ENCODE measurements around the gene SUPT7L. TPM values are rescaled to one million over a fixed set of nuclear protein-coding genes. Genes with fewer than 3 reads are reported as not detected.

SUPT7L gene, protein sequence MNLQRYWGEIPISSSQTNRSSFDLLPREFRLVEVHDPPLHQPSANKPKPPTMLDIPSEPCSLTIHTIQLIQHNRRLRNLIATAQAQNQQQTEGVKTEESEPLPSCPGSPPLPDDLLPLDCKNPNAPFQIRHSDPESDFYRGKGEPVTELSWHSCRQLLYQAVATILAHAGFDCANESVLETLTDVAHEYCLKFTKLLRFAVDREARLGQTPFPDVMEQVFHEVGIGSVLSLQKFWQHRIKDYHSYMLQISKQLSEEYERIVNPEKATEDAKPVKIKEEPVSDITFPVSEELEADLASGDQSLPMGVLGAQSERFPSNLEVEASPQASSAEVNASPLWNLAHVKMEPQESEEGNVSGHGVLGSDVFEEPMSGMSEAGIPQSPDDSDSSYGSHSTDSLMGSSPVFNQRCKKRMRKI
- 10 to 100 TPM; 23.6 to 44.1 (median 30.0) TPM for polyA plus RNA-seq (ENCODE audit: insufficient read length in 10 of 10)
- long read RNA-seq, donor 1, full-length matches to known transcripts, result 3 of 9 reads
- long read RNA-seq, donor 1, partial matches to known transcripts, result 6 of 9 reads
- long read RNA-seq, donor 1, other reads (novel, unspliced or antisense), result 0 of 9 reads
- long read RNA-seq, donor 2, full-length matches to known transcripts, result 4 of 18 reads
- long read RNA-seq, donor 2, partial matches to known transcripts, result 14 of 18 reads
- long read RNA-seq, donor 2, other reads (novel, unspliced or antisense), result 0 of 18 reads
- long read RNA-seq, donor 3, result 0 reads
- long read RNA-seq, donor 4, full-length matches to known transcripts, result 1 of 15 reads
- long read RNA-seq, donor 4, partial matches to known transcripts, result 14 of 15 reads
- long read RNA-seq, donor 4, other reads (novel, unspliced or antisense), result 0 of 15 reads
- long read RNA-seq, donor 5, full-length matches to known transcripts, result 4 of 27 reads
- long read RNA-seq, donor 5, partial matches to known transcripts, result 23 of 27 reads
- long read RNA-seq, donor 5, other reads (novel, unspliced or antisense), result 0 of 27 reads
- long read RNA-seq, donor 6, full-length matches to known transcripts, result 3 of 12 reads
- long read RNA-seq, donor 6, partial matches to known transcripts, result 9 of 12 reads
- long read RNA-seq, donor 6, other reads (novel, unspliced or antisense), result 0 of 12 reads
- long read RNA-seq, donor 7, full-length matches to known transcripts, result 1 of 16 reads
- long read RNA-seq, donor 7, partial matches to known transcripts, result 15 of 16 reads
- long read RNA-seq, donor 7, other reads (novel, unspliced or antisense), result 0 of 16 reads
- long read RNA-seq, donor 8, full-length matches to known transcripts, result 3 of 11 reads
- long read RNA-seq, donor 8, partial matches to known transcripts, result 8 of 11 reads
- long read RNA-seq, donor 8, other reads (novel, unspliced or antisense), result 0 of 11 reads
- long read RNA-seq, donor 9, result 0 reads

DNA sequence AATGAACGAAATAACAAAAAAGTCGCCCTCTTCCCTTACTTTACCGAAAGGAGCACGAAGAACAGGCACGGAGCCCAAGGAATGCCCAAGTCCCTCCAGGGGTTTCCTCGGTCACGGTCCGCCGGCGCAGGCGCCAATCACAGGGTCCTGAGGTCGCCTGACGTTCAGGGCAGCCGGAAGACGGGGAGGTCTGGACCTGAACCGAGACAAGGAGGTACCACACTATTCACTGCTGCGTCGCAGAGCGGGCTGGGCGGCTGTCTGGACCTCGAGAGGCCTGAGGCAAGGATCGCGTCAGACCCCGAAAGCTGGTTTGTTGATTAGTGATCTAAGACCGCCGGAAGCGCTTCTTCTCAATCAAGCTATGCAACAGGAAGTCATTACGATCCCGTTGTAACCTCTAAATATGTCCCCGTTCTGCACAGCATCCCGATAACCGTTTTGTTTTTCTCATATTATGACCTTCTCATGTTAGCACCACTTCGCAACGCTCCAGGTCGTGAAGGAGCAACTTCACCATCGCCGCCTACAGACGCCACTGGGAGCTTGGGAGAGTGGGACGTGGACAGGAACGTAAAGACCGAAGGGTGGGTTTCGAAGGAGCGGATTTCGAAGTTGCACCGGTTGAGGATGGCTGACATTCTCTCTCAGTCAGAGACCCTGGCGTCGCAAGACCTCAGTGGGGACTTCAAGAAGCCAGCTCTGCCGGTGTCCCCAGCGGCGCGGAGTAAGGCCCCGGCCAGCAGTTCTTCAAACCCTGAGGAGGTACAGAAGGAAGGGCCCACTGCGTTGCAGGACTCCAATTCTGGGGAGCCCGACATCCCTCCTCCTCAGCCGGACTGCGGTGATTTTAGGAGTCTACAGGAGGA lies at the start of gene SUPT7L, which contains the start of gene SLC4A1AP:
Gene SUPT7L, minus strand, starts transcription at position 330 of the 869 bp plus-strand sequence. CDS start 1,422 bp downstream, outside the sequence.
Gene SLC4A1AP, plus strand, starts transcription at position 605 of the 869 bp plus-strand sequence. Its CDS starts 26 bp downstream, at position 631.
- peak; percentile 87 to 96 (median 88) for DNase-seq

DNA sequence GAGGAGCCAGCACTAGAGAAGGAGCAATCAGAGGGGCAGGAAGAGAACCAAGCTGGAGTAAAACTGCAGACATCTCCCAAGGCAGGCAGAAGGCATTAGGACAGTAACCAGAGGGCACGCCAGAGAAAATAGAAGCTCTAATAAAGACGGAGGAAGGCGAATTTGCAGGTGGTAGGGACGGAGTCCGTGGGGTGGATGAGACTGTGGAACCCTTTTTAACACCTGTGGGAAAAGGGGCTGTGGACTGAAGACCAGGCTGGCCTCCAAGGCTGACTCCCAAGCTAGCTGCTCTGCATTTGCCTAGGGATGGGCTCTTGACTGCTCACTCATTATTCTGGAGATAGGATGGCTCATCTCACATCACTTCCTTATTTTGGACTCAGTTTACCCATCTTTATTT lies 49.8 kb upstream of the SUPT7L start:
- DNase-seq, result no peak

DNA sequence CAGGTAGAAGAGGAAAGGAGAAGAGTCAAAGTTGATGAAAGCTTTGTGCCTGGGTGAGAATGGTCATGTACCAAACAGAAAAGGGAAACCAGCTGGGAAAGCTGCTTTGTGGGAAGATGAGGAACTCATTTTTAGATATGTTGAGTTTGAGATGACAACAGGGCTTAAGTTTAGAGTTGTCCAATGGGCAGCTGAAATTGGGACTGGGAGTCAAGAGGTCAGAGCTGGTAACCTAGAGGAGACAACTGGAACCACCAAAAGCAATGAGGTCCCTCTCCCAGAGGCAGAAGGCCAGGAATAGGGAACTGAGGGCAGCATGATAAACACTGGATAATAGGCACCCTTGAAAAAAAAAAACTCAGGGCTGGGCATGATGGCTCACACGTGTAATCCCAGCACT lies 49.1 kb upstream of the SUPT7L start:
- no peak for DNase-seq

DNA sequence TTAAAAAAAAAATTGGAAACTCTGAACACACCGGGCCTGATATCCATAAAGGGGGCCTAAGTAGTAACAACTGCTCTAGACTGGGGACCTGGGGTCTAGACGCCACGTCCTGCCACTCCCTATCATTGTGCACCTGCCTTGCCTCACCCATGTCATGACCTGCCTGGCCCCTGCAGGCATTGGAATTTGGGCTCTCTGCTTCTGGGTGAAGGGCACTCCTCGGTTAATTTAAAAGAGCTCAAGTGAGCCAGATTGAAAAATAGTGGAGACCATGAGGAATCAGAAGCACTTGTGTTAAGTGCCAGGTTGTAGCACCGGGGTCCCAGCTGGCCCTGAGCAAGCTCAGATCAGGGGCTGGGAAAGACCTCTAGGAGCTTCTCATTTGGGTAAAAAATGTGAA lies 48.4 kb upstream of the SUPT7L start:
- no peak for DNase-seq

DNA sequence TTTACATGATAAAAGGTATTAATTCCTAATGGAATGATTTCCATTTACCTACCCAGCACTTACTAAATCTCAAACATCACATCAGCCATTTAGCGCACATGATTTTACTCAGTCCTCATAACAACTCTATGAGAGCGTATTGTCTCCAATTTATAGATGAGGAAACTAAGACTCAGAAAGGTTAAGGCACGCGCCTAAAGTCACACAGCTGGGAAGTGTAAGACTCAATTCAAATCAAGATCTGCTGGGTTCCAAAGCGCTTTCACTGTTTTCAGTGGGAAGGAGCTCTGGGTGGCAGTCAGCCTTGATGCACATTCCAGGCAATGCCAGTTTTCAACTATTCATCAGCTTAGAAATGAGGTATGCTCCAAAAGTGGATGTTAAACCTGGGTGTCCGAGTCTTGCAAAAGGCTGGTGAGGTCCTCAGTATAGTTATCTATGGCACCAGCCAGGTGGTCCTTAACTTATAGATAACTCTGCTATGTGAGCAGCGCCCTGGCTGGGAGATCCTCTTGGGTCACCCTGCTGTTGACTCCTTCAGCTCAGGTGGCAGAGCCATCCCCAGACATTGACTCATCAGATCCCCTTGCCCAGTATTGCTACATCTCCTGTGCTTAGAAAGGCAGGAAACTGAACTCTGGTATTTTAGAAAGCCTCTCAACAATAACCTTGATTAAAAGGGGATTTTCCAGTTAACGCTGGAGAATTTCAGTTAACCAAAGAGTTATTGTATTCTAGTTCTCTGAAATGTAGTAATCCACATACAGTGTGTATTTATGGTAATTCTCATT lies 47.4 kb upstream of the SUPT7L start:
- DNase-seq, result no peak

DNA sequence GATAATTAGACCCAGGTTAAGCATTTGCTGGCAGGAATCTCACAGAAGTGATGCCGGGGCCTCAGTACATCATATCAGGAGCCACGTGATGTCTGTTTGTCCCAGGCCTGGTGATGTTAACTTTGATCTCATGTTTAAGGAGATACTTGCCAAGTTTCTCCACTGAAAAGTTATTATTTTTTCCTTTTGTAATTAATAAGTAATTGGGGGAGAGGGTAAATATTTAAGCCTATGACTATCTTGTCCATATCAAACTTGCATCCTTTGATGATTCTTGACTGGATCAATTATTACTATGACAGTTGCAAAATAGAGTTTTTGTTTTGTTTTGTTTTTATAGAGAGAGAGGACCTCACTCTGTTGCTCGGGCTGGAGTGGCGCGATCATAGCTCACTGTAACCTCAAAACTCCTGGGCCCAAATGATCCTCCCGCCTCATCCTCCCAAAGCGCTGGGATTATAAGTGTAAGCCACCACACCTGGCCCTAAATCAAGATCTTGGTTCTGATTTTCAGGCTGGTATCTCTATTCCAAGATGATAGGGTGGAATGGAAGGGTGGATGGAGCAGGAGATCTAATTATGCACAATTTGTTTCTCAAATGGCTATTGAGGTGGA lies 46.7 kb upstream of the SUPT7L start:
- DNase-seq, result no peak

DNA sequence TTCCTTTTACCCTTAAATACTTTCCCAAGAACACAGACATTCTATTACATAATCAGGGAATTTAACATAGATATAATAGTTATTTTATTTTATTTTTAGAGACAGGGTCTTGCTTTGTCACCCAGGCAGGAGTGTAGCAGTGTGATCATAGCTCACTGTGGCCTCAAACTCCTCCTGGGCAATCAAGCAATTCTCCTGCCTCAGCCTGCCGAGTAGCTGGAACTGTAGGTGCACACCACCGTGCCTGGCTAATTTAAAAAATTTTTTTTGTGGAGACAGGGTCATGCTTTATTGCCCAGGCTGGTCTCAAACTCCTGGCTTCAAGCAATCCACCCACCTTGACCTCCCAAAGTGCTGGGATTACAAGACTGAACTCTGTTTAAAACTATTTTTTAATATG lies 45.9 kb upstream of the SUPT7L start:
- no peak for DNase-seq

DNA sequence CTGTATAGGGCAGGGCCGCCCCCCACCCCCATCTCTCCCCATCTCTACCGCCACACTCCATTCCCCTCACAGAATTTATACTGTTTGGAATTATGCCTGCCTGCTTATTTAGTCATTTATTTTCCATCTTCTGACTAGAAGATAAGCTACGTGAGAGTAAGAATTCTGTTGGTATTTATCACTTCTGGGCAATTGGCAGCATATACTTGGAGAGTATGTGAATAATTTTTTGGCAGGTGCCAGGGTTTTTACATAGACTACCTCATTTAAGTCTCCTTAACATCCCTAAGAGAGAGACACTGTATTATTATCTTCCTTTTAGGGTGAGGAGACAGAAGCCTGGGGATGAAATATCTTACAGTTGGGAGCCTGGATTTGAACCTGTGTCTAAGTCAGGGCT lies 45.3 kb upstream of the SUPT7L start:
- DNase-seq, result no peak

DNA sequence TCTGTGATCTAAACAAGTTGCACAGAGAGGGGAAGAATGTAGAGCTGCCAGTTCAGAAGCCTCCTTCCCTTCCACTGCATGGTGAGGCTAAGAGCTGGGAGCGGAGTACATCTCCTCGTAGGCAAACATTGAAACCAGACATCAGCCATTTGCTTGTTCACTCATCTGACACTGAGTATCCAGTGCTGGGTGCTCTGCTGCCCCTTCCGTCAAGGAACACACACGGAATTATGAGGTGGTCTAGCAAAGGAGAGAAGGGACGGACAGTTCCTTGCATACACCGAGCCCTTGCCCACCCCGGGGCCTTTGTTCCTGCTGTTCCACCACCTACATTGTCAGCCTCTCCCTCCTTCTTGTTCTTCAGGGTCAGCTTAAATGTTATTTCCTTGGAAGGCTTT lies 44.8 kb upstream of the SUPT7L start:
- DNase-seq, result no peak

DNA sequence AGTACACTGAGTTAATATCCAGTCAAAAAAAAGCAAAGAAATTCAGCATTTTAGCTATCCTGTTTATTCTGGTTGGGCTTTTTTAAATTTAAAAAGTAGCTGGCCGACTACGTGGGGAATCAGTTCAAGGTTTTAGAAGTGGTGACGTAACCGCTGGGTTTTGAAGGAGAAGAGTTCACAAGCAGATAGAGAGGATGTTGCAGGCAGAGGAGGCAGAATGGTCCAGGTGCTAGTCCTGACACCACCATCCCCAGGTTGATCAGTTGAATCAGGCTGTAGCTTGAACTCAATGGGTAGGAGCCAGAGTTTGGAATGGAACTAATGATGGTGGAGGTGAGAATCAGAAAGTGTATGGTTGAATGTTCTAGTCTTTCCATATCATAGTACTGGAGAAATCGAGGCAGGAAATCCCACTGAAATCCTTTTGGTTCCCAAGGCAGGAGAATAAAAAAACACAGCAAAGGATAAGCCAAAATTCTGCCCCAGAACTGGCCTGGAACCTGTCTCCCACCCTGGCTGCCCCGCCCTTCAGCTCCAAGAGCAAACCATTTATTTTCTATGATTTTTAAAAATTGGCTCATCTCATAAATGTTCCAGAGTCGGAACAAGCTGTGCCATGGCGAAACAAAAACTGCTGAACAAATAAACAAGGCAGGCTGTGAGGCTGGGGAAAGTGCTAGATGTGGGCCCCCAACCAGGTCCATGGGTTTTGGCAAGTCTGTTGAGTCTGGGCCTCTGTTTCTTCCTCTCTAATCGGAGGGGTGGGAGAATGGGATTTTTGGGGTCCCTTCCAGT lies 44.2 kb upstream of the SUPT7L start:
- DNase-seq, result no peak

DNA sequence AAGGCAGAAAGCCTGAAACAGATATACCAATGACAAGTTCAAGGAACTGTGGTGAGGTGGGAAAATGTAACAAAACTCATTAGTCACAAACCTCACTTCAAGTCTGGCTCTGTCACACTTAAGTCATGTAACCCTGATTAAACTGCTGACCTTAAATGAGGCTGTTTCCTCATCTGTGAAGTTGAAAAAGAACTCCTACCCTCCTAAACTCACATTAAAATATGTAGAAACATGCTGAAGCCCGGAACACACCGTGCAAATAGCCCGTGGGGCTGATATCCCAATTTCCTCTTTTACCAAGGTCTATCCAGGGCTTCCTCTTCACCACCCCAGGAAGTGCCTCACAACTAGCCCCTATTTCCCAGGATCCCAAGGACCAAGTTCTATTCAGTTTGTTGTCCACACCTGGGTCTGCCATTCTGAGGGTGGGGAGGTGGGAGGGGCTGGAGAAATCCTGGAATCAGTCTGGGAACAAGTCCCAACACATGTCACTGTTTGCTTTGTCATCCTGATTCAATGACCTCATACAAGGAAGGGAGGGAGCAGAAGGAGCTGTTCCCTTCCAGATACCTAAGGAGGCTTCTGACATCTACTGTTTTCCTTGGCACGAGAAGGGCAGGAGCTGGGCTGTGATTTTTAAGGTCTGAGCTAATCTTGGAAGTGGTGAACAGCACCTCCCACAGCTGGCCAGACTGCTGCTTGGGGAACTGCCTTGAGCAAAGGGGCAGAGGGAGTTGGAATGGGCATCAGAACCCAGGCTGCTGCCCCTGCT lies 42.6 kb upstream of the SUPT7L start:
- peak in 2 of 3 donors; percentile 50 to 92 for DNase-seq

DNA sequence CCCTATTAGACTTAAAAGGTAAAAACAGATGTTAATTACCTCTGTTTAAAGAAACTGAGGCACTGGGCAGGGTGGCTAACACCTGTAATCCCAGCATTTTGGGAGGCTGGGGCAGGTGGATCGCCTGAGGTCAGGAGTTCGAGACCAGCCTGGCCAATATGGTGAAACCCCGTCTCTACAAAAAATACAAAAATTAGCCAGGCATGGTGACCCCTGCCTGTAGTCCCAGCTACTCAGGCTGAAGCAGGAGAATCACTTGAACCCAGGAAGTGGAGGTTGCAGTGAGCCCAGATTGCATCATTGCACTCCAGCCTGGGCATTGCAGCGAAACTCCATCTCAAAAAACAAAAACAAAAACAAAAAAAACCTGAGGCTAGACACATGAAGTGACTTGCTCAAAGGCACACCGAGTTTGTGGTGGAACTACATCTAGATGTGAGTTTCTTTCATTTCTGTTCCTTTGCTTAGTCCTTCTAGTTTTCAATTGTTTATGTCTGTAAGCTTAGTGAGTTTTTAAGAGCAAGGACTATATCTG lies 41.0 kb upstream of the SUPT7L start:
- no peak for DNase-seq

DNA sequence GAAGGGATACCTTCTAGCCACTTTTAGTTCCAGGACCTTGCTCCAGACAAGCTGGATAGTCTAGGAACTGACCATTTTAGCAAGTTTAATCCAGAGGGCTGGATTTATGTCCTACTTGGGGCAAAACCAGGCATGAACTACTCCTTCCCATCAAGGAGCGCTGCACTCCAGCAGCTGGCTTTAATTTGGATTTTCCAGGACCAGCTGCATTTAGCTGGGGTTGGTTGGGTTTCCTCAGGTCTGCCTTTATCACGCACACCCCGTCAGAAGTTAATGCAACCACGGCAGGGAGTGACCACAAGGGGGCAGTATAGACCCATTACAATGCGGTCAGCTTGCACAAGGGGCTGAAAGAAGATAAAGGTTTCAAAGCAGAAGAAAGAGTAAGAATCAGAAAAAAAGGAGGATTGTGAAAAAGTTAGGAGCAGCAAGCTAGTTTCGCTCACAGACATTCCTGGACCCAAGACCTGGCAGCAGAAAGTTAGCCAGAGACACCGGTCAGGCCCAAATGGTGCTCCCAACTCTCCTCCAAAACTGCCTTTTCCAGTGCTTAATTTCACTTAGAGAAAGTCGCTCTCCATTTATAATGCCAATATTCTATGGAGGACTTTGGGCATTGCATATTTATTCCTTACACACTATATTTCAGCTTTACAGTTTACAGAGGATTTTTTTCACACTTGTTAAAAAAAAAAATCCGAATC lies 40.4 kb upstream of the SUPT7L start:
- DNase-seq, result peak; percentile 86 to 91 (median 90)

DNA sequence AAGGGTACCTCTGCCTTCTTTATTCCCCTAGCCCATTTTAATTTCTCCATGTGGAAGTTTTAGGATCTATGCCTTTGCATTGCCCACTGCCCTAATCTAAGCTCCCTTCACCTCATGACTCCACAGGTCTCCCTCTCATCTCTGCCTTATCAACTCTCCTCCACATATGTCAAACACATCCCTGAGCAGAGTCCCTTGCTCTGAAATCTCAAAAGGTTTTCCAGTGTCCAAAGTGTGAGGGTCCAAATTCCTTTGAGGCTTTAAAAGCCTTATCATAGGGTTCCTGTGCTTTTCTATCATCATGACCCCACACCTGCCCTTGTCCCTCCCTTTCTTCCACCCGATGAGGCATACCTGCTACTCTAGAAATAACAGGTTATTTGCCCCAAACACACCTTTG lies 38.9 kb upstream of the SUPT7L start:
- DNase-seq, result no peak

DNA sequence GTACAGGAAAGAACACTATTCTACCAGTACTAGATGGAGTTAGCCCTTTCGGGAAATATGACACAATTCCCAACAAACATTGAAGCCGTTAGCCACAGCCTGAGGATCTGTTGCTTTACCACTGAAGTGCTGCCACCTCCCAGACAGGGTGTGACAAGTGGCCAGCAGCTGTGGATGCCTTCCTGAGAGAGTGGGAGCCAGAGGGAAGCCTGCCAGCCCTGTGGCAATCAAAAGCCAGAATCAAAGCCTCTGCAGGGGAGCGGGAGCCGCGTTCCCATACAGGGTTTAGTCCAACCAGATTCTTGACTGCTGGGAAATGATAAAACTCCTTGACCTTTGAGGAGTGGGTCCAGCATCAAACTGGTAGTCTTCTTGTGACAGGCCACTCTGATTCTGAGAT lies 38.3 kb upstream of the SUPT7L start:
- peak in 2 of 3 donors; percentile 50 to 53 for DNase-seq

DNA sequence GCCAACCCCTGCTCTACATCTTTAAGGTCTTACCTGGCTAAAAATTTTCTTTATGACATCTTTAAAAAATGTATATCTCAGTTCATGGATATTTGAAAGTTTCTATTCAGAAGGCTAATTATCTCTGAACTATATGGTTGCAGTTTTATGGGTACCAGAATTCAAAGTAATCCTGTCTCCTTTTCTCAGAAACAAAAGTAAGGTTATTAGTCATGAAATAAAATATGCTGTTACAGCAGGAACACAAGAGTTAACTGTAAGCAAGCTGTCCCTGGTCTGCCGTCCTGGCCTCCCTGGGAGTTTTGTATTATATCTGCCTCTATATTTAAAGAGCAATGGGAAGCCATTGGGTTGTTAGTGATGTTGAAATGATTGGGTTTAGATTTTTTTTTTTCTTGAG lies 34.2 kb upstream of the SUPT7L start:
- DNase-seq, result no peak

DNA sequence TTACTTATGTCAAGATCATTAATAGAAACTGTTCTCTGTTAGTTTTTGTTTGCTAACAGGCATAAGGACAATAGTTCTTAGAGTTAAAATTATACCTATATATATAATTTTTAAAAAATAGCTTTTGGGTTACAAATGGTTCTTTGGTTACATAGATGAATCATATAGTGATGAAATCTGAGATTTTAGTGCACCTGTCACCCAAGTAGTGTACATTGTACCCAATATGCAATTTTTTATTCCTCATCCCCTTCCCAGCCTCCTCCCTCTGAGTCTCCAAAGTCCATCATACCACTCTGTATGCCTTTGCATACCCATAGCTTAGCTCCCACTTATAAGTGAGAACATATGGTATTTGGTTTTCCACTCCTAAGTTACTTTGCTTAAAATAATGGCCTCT lies 26.6 kb upstream of the SUPT7L start:
- no peak for DNase-seq
